Astrocyte (in vitro differentiated cells and primary cell): ENCODE data around the gene ADAMTS20. TPM values are rescaled to one million over a fixed set of nuclear protein-coding genes. Genes with fewer than 3 reads are reported as not detected.

ENCODE experiments used
- DNase-seq: peaks from one replicate; pipeline ENCODE4 v3.0.0-alpha.2; 2010; ENCODE audit warnings: low read depth
- FAIRE-seq: peaks from 2 replicates; lab custom pipeline; 2011; peaks lifted over from hg19 to GRCh38; lab: Jason Lieb, UNC
- H2AFZ ChIP-seq: 2 replicates; pipeline ENCODE4 v1.6.0; 2012; ENCODE audit warnings: low read depth, low read length, inconsistent platforms
- H3K27ac ChIP-seq: 2 replicates; pipeline ENCODE4 v1.5.1; 2011; ENCODE audit warnings: low read depth, low read length, inconsistent platforms
- H3K27me3 ChIP-seq: 2 replicates; pipeline ENCODE4 v1.6.0; 2011; ENCODE audit warnings: low read length, inconsistent platforms; ENCODE audit not compliant: insufficient read depth
- H3K36me3 ChIP-seq: 2 replicates; pipeline ENCODE4 v1.5.1; 2011; ENCODE audit warnings: low read length, inconsistent platforms; ENCODE audit not compliant: insufficient read depth
- H3K4me1 ChIP-seq: 2 replicates; pipeline ENCODE4 v1.5.1; 2011; ENCODE audit warnings: low read length, inconsistent platforms; ENCODE audit not compliant: insufficient read depth
- H3K4me2 ChIP-seq: 2 replicates; pipeline ENCODE4 v1.6.0; 2012; ENCODE audit warnings: low read length, inconsistent platforms
- H3K4me3 ChIP-seq: 2 replicates; pipeline ENCODE4 v1.5.1; 2011; ENCODE audit warnings: low read depth, mild to moderate bottlenecking, low read length, inconsistent platforms; ENCODE audit not compliant: insufficient read depth
- H3K79me2 ChIP-seq: 2 replicates; pipeline ENCODE4 v1.6.0; 2012; ENCODE audit warnings: mild to moderate bottlenecking, low read length, inconsistent platforms; ENCODE audit not compliant: insufficient read depth
- H3K9ac ChIP-seq: 2 replicates; pipeline ENCODE4 v1.6.0; 2012; ENCODE audit warnings: mild to moderate bottlenecking, low read length, inconsistent platforms
- H3K9me3 ChIP-seq: 2 replicates; pipeline ENCODE4 v1.5.1; 2012; ENCODE audit warnings: low read depth, mild to moderate bottlenecking, low read length, inconsistent platforms; ENCODE audit not compliant: insufficient read depth
- H4K20me1 ChIP-seq: 2 replicates; pipeline ENCODE4 v1.6.0; 2012; ENCODE audit warnings: low read length, inconsistent platforms; ENCODE audit not compliant: insufficient read depth
- H3K27ac Mint-ChIP-seq: one replicate; pipeline ENCODE4 v1.8.0; 2021; ENCODE audit warnings: mild to moderate bottlenecking, mixed read lengths; ENCODE audit not compliant: unreplicated experiment
- H3K27me3 Mint-ChIP-seq: one replicate; pipeline ENCODE4 v1.8.0; 2021; ENCODE audit warnings: low read depth, mixed read lengths; ENCODE audit not compliant: unreplicated experiment
- H3K36me3 Mint-ChIP-seq: one replicate; pipeline ENCODE4 v1.8.0; 2021; ENCODE audit warnings: low read depth, mixed read lengths; ENCODE audit not compliant: unreplicated experiment
- H3K4me1 Mint-ChIP-seq: one replicate; pipeline ENCODE4 v1.8.0; 2021; ENCODE audit warnings: low read depth, mixed read lengths; ENCODE audit not compliant: unreplicated experiment
- H3K4me3 Mint-ChIP-seq: one replicate; pipeline ENCODE4 v1.8.0; 2021; ENCODE audit warnings: mild to moderate bottlenecking, moderate library complexity, mixed read lengths; ENCODE audit not compliant: unreplicated experiment
- H3K9me3 Mint-ChIP-seq: one replicate; pipeline ENCODE4 v1.8.0; 2021; ENCODE audit warnings: mild to moderate bottlenecking, mixed read lengths; ENCODE audit not compliant: unreplicated experiment
- CTCF ChIP-seq: IDR thresholded peaks from 2 replicates; pipeline ENCODE4 v1.5.1; 2011; ENCODE audit warnings: low read depth, mild to moderate bottlenecking, inconsistent platforms, low read length, moderate library complexity; ENCODE audit not compliant: insufficient read depth
- EZH2 ChIP-seq: IDR thresholded peaks from 2 replicates; pipeline ENCODE4 v1.6.1; 2012; ENCODE audit warnings: mild to moderate bottlenecking, low read length, inconsistent platforms; ENCODE audit not compliant: insufficient read depth
- total RNA-seq: library from RNA; stranded (reverse); gene quantifications from 2 replicates; pipeline ENCODE4 v1.2.1, GENCODE V29; 2021

Gene ADAMTS20
- total RNA-seq, 1 donor from 2014 or later: 0.66 TPM

GRCh38 chr12:43305065-43305464 lies 246.9 kb downstream of the ADAMTS20 start:
- Histone ChIP-seq H3K27ac (no peak overlapping the region), H2AFZ (no peak overlapping the region), H3K4me2 (no peak overlapping the region), H3K9me3 (peaks cover 6% of the 10 kb centered on the region), H4K20me1 (no peaks in the 10 kb centered on the region), H3K79me2 (no peaks in the 10 kb centered on the region), H3K9ac (no peak overlapping the region), H3K27me3 (no peaks in the 10 kb centered on the region), H3K4me3 (no peak overlapping the region), H3K4me1 (peaks cover 11% of the 10 kb centered on the region), H3K36me3 (no peaks in the 10 kb centered on the region)
- no peaks in the 10 kb centered on the region for H3K36me3 Mint-ChIP-seq
- no peaks in the 10 kb centered on the region for H3K4me1 Mint-ChIP-seq
- H3K9me3 Mint-ChIP-seq: peaks cover 5% of the 10 kb centered on the region
- H3K27ac Mint-ChIP-seq: no peak overlapping the region
- TF ChIP-seq EZH2 (no peak), CTCF (no peak)
- no peak overlapping the region for H3K4me3 Mint-ChIP-seq
- H3K27me3 Mint-ChIP-seq: no peaks in the 10 kb centered on the region
- FAIRE-seq (no peak), DNase-seq (no peak)

Other genes with a start within 250 kb of the ADAMTS20 start
- 8.9 and 11.4 TPM in 2 replicates for gene PUS7L, start 206.6 kb upstream of the ADAMTS20 start, total RNA-seq
- gene IRAK4, start 206.7 kb upstream of the ADAMTS20 start, total RNA-seq: 8.3 and 9.9 TPM in 2 replicates